HL-60 (cell line): Measurements from ENCODE around the gene CCNY.

Experiments
- DNase-seq, 2 experiments: peaks; one replicate each; pipeline ENCODE4 v3.0.0-alpha.2; 2010 to 2020; ENCODE audit warnings: low read depth in 1 of 2, low spot score in 1 of 2
- H3K27ac ChIP-seq: fragments of 250-450 bp; sonication (Bioruptor Pico); replicated peaks from 2 replicates; pipeline ENCODE4 v1.5.1; 2020; ENCODE audit warnings: mild to moderate bottlenecking, moderate library complexity
- H3K27me3 ChIP-seq: fragments of 250-450 bp; sonication (Bioruptor Pico); 2 replicates; pipeline ENCODE4 v1.5.1; 2021; ENCODE audit warnings: mild to moderate bottlenecking, moderate library complexity; ENCODE audit not compliant: insufficient read depth, poor library complexity, severe bottlenecking
- H3K4me3 ChIP-seq: replicated peaks from 2 replicates; pipeline ENCODE4 v1.5.1; 2011; ENCODE audit warnings: mild to moderate bottlenecking, control low read depth, low read length; ENCODE audit not compliant: insufficient read depth
- GABPA ChIP-seq: IDR thresholded peaks from 2 replicates; pipeline ENCODE4 v1.6.1; 2012; ENCODE audit warnings: low read depth
- POLR2AphosphoS5 ChIP-seq: IDR thresholded peaks from 2 replicates; pipeline ENCODE4 v1.6.1; 2012; ENCODE audit warnings: low read depth
- SPI1 ChIP-seq: IDR thresholded peaks from 2 replicates; pipeline ENCODE4 v1.6.1; 2012; ENCODE audit warnings: low read depth, mild to moderate bottlenecking, borderline replicate concordance
- TF ChIP-seq, protein P1 (sequence below): IDR thresholded peaks from one replicate; pipeline ENCODE4 v1.5.1; 2011; ENCODE audit warnings: low read length, control low read depth, inconsistent platforms; ENCODE audit not compliant: insufficient read depth
- TF ChIP-seq, protein P2 (sequence below): IDR thresholded peaks from 2 replicates; pipeline ENCODE4 v1.6.1; 2012; ENCODE audit warnings: low read depth; ENCODE audit not compliant: insufficient replicate concordance

The CCNY gene

DNA sequence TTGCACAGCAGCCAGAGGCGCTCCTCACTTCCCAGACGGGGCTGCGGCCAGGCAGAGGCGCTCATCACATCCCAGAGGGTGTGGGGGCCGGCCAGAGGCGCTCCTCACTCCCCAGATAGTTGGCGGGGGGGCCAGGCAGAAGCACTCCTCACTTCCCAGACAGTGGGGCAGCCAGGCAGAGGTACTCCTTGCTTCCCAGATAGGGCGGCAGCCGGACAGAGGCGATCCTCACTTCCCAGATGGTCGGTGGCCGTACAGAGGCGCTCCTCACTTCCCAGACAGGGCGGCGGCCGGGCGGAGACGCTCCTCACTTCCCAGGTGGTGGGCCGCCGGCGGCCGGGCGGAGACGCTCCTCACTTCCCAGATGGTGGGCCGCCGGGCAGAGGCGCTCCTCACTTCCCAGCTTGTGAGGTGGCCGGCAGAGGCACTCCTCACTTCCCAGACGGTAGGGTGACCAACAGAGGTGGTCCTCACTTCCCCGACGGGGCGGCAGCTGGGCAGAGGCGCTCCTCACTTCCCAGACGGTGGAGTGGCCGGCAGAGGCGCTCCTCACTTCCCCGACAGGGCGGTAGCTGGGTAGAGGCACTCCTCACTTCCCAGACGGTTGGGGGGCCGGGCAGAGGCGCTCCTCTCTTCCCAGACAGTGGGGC is 26.5 kb downstream of the CCNY start:
- no peak for DNase-seq
- Histone ChIP-seq H3K27me3 (no peaks in the 10 kb centered on the region), H3K4me3 (no peak overlapping the region), H3K27ac (no peak overlapping the region)
- no peak for TF ChIP-seq GABPA
- TF ChIP-seq POLR2AphosphoS5 = no peak
- TF ChIP-seq, protein P1, sequence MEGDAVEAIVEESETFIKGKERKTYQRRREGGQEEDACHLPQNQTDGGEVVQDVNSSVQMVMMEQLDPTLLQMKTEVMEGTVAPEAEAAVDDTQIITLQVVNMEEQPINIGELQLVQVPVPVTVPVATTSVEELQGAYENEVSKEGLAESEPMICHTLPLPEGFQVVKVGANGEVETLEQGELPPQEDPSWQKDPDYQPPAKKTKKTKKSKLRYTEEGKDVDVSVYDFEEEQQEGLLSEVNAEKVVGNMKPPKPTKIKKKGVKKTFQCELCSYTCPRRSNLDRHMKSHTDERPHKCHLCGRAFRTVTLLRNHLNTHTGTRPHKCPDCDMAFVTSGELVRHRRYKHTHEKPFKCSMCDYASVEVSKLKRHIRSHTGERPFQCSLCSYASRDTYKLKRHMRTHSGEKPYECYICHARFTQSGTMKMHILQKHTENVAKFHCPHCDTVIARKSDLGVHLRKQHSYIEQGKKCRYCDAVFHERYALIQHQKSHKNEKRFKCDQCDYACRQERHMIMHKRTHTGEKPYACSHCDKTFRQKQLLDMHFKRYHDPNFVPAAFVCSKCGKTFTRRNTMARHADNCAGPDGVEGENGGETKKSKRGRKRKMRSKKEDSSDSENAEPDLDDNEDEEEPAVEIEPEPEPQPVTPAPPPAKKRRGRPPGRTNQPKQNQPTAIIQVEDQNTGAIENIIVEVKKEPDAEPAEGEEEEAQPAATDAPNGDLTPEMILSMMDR = no peak
- TF ChIP-seq SPI1 = no peak
- TF ChIP-seq, protein P2, sequence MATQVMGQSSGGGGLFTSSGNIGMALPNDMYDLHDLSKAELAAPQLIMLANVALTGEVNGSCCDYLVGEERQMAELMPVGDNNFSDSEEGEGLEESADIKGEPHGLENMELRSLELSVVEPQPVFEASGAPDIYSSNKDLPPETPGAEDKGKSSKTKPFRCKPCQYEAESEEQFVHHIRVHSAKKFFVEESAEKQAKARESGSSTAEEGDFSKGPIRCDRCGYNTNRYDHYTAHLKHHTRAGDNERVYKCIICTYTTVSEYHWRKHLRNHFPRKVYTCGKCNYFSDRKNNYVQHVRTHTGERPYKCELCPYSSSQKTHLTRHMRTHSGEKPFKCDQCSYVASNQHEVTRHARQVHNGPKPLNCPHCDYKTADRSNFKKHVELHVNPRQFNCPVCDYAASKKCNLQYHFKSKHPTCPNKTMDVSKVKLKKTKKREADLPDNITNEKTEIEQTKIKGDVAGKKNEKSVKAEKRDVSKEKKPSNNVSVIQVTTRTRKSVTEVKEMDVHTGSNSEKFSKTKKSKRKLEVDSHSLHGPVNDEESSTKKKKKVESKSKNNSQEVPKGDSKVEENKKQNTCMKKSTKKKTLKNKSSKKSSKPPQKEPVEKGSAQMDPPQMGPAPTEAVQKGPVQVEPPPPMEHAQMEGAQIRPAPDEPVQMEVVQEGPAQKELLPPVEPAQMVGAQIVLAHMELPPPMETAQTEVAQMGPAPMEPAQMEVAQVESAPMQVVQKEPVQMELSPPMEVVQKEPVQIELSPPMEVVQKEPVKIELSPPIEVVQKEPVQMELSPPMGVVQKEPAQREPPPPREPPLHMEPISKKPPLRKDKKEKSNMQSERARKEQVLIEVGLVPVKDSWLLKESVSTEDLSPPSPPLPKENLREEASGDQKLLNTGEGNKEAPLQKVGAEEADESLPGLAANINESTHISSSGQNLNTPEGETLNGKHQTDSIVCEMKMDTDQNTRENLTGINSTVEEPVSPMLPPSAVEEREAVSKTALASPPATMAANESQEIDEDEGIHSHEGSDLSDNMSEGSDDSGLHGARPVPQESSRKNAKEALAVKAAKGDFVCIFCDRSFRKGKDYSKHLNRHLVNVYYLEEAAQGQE = no peak

DNA sequence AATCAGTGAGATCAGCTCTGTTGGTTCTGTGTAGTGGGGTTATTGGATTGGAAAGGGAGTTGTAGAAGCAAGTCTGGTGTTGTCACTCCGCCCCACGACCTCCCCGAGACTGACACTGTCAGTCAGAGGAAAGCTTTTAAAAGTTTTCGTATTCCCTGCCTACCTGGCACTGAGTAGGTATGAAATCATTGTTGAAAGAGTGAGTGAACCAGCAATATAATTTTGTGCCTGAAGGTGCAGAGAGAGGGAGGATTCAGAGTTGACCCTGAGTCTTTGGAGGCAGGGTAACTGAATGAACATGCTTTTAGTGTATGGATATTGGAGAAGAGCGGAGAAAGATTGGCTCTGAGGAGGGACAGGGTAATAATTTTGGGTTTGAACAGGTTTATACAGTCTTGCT is 27.3 kb downstream of the CCNY start:
- no peak overlapping the region for H3K4me3 ChIP-seq
- no peak for DNase-seq
- TF ChIP-seq, protein P2 = no peak
- TF ChIP-seq SPI1 = no peak
- TF ChIP-seq, protein P1 = no peak
- no peak for TF ChIP-seq POLR2AphosphoS5
- TF ChIP-seq GABPA = no peak
- H3K27me3 ChIP-seq = no peaks in the 10 kb centered on the region
- no peak overlapping the region for H3K27ac ChIP-seq

DNA sequence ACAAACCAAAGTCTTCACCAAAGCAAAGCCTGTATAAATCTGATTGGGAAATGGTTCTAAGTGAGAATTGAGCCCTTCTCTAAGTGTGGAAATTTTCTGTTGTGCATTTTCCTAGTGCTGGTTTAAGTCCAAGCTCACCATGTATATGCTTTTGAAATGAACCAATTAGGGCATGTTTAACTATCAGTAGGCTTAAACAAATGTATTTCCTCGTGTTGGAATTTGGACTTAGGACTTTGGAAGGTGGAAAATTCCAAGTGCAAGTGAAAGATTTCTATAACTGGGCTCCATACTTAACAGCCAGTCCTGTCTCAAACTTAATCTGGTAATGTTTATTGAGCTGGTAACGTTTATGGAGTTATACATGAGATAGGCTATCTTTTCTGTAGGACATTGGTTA is 28.5 kb downstream of the CCNY start:
- Histone ChIP-seq H3K27me3 (no peaks in the 10 kb centered on the region), H3K27ac (no peak overlapping the region), H3K4me3 (no peak overlapping the region)
- DNase-seq = no peak
- TF ChIP-seq POLR2AphosphoS5 = no peak
- no peak for TF ChIP-seq GABPA

DNA sequence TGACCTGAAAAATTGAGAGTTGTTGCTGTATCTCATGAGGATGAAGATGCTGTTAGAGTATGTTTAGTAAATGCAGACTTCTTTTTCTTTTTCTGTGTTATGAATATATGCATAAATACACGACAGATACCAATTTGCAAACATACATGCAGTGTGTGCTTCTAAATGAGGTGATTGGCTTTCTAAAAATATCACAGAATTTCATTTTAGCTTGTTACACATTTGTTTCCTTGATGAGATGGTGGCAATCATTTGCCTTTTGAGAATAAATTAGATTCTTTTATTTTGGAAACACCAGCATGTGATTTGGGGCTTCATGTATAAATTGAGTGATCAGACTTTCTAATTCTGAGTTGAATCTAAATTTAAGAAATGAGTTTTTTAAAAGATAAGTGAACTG is 29.7 kb downstream of the CCNY start:
- no peak overlapping the region for H3K27ac ChIP-seq
- TF ChIP-seq SPI1 = no peak
- TF ChIP-seq, protein P1 = no peak
- TF ChIP-seq POLR2AphosphoS5 = no peak
- TF ChIP-seq, protein P2 = no peak
- TF ChIP-seq GABPA = no peak
- no peak for DNase-seq
- H3K4me3 ChIP-seq = no peak overlapping the region
- no peaks in the 10 kb centered on the region for H3K27me3 ChIP-seq
